ENCODE results near the gene FRAT1. TPM values are rescaled to one million over a fixed set of nuclear protein-coding genes. Genes with fewer than 3 reads are reported as not detected.

Gene FRAT1
- total RNA-seq, 4 donors from 2014 or later: 1.8 to 6.9 (median 3.2) TPM

DNA sequence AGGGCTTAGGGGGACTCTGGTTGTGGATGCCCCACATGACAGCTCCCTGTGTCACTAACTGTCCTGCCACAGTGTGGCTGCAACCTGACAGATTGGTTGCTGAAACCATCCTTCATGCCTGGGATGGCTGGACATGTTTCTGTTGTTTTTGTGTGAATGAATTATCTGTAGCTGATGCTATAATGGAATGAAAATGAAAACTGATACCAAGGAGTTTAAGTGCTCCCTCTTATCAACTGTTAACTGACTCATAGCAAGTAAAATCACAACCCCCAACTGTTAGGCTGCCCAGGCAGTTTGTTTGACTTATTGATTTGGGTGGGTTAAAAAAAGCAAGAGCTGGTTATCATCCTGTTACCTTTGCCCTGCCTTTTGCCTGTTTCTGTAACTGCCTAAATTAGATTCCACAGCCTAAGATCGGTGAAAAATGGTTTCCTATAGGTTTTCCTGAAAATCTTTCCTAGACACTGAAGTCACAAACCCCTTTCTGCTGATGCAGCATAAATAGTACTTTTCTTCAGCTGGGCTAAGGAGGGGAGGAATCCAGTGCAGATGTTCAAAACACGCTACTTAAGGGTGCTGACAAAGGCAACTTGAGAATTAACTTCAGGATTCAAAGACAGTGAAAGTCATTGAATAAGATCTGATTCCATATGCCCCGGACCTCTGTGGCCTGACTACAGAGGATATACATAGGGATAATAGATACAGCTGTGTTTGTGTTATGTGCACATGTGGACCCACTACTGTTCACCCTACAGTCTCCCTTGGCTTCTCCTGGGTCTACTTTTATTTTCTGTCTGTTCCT lies 9.8 kb downstream of the FRAT1 start:
- Histone ChIP-seq H3K4me3 (no peak overlapping the region), H3K4me1 (peaks cover 0 to 14% of the 10 kb centered on the region in 2 donors), H3K9me3 (no peaks in the 10 kb centered on the region), H3K27ac (no peak overlapping the region), H3K36me3 (no peaks in the 10 kb centered on the region), H3K27me3 (no peaks in the 10 kb centered on the region)
- TF ChIP-seq, protein P1, sequence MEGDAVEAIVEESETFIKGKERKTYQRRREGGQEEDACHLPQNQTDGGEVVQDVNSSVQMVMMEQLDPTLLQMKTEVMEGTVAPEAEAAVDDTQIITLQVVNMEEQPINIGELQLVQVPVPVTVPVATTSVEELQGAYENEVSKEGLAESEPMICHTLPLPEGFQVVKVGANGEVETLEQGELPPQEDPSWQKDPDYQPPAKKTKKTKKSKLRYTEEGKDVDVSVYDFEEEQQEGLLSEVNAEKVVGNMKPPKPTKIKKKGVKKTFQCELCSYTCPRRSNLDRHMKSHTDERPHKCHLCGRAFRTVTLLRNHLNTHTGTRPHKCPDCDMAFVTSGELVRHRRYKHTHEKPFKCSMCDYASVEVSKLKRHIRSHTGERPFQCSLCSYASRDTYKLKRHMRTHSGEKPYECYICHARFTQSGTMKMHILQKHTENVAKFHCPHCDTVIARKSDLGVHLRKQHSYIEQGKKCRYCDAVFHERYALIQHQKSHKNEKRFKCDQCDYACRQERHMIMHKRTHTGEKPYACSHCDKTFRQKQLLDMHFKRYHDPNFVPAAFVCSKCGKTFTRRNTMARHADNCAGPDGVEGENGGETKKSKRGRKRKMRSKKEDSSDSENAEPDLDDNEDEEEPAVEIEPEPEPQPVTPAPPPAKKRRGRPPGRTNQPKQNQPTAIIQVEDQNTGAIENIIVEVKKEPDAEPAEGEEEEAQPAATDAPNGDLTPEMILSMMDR (IDR thresholded peaks at IDR 0.05): no peak
- TF ChIP-seq POLR2A (IDR thresholded peaks at IDR 0.05): no peak
- intact Hi-C loops (cut with DNase I; ENCODE audit: low total_unique reads): no loop called here
- no peak for DNase-seq

GRCh38 chr10:97329766-97330165 lies 10.7 kb downstream of the FRAT1 start:
- intact Hi-C loops (cut with DNase I; ENCODE audit: low total_unique reads): no loop called here
- no peaks in the 10 kb centered on the region for H3K36me3 ChIP-seq
- peaks cover 0 to 14% of the 10 kb centered on the region in 2 donors for H3K4me1 ChIP-seq
- DNase-seq: no peak
- H3K27ac ChIP-seq: no peak overlapping the region
- no peaks in the 10 kb centered on the region for H3K9me3 ChIP-seq
- no peak overlapping the region for H3K4me3 ChIP-seq
- no peak for TF ChIP-seq POLR2A (IDR thresholded peaks at IDR 0.05)
- TF ChIP-seq, protein P1 (IDR thresholded peaks at IDR 0.05): no peak
- H3K27me3 ChIP-seq: no peaks in the 10 kb centered on the region

- H3K27ac ChIP-seq: no peak overlapping the region
Observed at GRCh38 chr10:97331153-97331703, 12.2 kb downstream of the FRAT1 start.

DNA sequence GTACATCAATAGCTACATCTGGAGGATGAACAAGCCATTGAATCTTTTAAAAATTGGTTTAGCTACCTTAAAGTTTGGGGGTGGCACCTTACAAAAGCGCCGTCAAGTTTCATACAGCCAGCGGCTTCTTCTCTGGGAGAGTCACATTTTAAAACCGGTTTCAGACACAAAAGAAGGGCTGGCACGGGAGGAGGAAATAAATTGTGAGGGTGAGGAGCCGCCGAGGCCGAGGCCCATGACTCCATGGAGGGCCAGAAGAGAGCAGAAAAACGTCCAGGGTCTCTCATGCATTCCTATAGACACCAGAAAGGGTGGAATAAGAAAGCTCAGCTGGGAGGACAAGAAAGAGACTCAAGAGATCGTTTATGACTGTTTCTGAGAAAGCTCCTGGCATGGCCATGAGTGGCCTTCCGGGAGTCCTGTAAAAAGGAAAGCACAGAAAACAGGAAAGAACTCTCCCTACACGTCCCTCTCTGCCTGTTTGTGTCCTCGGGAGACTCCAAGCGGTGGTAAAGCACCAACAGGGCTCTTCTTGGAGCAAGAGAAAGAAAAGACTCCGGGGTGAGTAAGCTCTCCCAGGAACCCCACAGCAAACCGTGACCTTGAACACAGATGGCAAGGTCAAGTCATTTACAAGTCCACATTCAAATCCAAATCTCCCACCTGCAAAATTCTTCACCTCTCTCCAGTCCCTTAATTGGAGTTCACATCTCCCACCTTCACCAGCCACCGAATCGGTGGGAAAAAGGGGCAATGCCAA lies 13.7 kb downstream of the FRAT1 start:
- Histone ChIP-seq H3K9me3 (no peaks in the 10 kb centered on the region), H3K36me3 (no peaks in the 10 kb centered on the region), H3K4me1 (peaks cover 0 to 14% of the 10 kb centered on the region in 2 donors), H3K4me3 (peak overlapping the region; percentile 57 to 93), H3K27ac (peak overlapping the region; percentile 86 to 91), H3K27me3 (no peaks in the 10 kb centered on the region)
- intact Hi-C loops (cut with DNase I; ENCODE audit: low total_unique reads): no loop called here
- TF ChIP-seq POLR2A (IDR thresholded peaks at IDR 0.05): no peak
- TF ChIP-seq, protein P1 (IDR thresholded peaks at IDR 0.05): peak in 1 of 4 experiments; percentile 31
- DNase-seq: peak in 1 of 2 donors; percentile 46

More at GRCh38 chr10:97331153-97331703, 12.2 kb downstream of the FRAT1 start:
- Histone ChIP-seq H3K4me1 (peaks cover 0 to 14% of the 10 kb centered on the region in 2 donors), H3K9me3 (no peaks in the 10 kb centered on the region), H3K36me3 (no peaks in the 10 kb centered on the region), H3K4me3 (no peak overlapping the region), H3K27me3 (no peaks in the 10 kb centered on the region)
- intact Hi-C loops (cut with DNase I; ENCODE audit: low total_unique reads): no loop called here
- TF ChIP-seq, protein P1 (IDR thresholded peaks at IDR 0.05): no peak
- TF ChIP-seq POLR2A (IDR thresholded peaks at IDR 0.05): no peak
- DNase-seq: no peak

- Histone ChIP-seq H3K27me3 (no peaks in the 10 kb centered on the region), H3K36me3 (no peaks in the 10 kb centered on the region)
- DNase-seq: no peak
Observed at GRCh38 chr10:97333351-97333600, 14.2 kb downstream of the FRAT1 start.

More at GRCh38 chr10:97333351-97333600, 14.2 kb downstream of the FRAT1 start:
- peak overlapping the region; percentile 57 to 93 for H3K4me3 ChIP-seq
- no peak for TF ChIP-seq POLR2A (IDR thresholded peaks at IDR 0.05)
- TF ChIP-seq, protein P1 (IDR thresholded peaks at IDR 0.05): peak in 1 of 4 experiments; percentile 20
- H3K27ac ChIP-seq: peak overlapping the region; percentile 86 to 91
- intact Hi-C loops (cut with DNase I; ENCODE audit: low total_unique reads): no loop called here
- peaks cover 0 to 14% of the 10 kb centered on the region in 2 donors for H3K4me1 ChIP-seq
- H3K9me3 ChIP-seq: no peaks in the 10 kb centered on the region

Measured in uterus (tissue), 4 donors.